Calu3 (cell line): ENCODE results near the gene HSPG2. TPM values are rescaled to one million over a fixed set of nuclear protein-coding genes. Genes with fewer than 3 reads are reported as not detected.

ENCODE experiments used
- BruUV-seq: library from RNA; stranded (reverse); fragments of 400-500 nt; replicated peaks from 2 replicates; lab custom pipeline; 2021; lab: Mats Ljungman, UMichigan
- CTCF ChIA-PET: fragments of 300-600 bp; sonication (Branson Sonifier 250); formaldehyde crosslinking; loops from one replicate; lab custom pipeline; 2022; ENCODE audit warnings: antibody characterized with exemption; lab: Charles Lee
- DNase-seq: peaks from one replicate; pipeline ENCODE4 v3.0.0; 2022
- H3K27ac Mint-ChIP-seq: one replicate; pipeline ENCODE4 v1.8.0; 2022; ENCODE audit warnings: mixed read lengths; ENCODE audit not compliant: unreplicated experiment
- H3K27me3 Mint-ChIP-seq: one replicate; pipeline ENCODE4 v1.8.0; 2022; ENCODE audit warnings: mixed read lengths; ENCODE audit not compliant: unreplicated experiment
- H3K36me3 Mint-ChIP-seq: one replicate; pipeline ENCODE4 v1.8.0; 2022; ENCODE audit warnings: mild to moderate bottlenecking, moderate library complexity, mixed read lengths; ENCODE audit not compliant: insufficient read depth, unreplicated experiment
- H3K4me1 Mint-ChIP-seq: one replicate; pipeline ENCODE4 v1.8.0; 2022; ENCODE audit warnings: mild to moderate bottlenecking, low read depth, mixed read lengths; ENCODE audit not compliant: unreplicated experiment
- H3K4me3 Mint-ChIP-seq: one replicate; pipeline ENCODE4 v1.8.0; 2022; ENCODE audit warnings: mild to moderate bottlenecking, low read depth, moderate library complexity, mixed read lengths; ENCODE audit not compliant: unreplicated experiment
- H3K9me3 Mint-ChIP-seq: one replicate; pipeline ENCODE4 v1.8.0; 2022; ENCODE audit warnings: low read depth, mixed read lengths; ENCODE audit not compliant: unreplicated experiment
- CTCF ChIP-seq: fragments of 200-600 bp; IDR thresholded peaks from one replicate; pipeline ENCODE4 v1.8.0; 2022; ENCODE audit warnings: antibody characterized with exemption; ENCODE audit not compliant: unreplicated experiment
- intact Hi-C: fragments of 100-400 bp; cut with micrococcal nuclease; formaldehyde crosslinking; loops from one replicate; pipeline ENCODE4 v1.10.0; 2022; ENCODE audit not compliant: unreplicated experiment
- total RNA-seq: library from RNA; stranded (reverse); gene quantifications from 2 replicates; pipeline ENCODE4 v1.2.3, GENCODE V29; 2022

The HSPG2 gene
- total RNA-seq, 1 experiment from 2014 or later = 397 TPM

- Mint-ChIP-seq H3K27ac (peak overlapping the region; percentile 89), H3K27me3 (no peaks in the 10 kb centered on the region), H3K4me3 (peak overlapping the region; percentile 88), H3K9me3 (no peaks in the 10 kb centered on the region), H3K36me3 (peaks cover 82% of the 10 kb centered on the region), H3K4me1 (peaks cover 57% of the 10 kb centered on the region)
- DNase-seq = no peak
- intact Hi-C loops = no loop called here
- no TSS peak for BruUV-seq
- TF ChIP-seq CTCF = no peak
- CTCF ChIA-PET = no interaction called here
These were observed 6.4 kb downstream of the HSPG2 start for GRCh38 chr1:21930629-21931170.

GRCh38 chr1:21930080-21930571 lies 7.0 kb downstream of the HSPG2 start:
- Mint-ChIP-seq H3K4me3 (peak overlapping the region; percentile 47), H3K27me3 (no peaks in the 10 kb centered on the region), H3K9me3 (no peaks in the 10 kb centered on the region), H3K4me1 (peaks cover 52% of the 10 kb centered on the region), H3K36me3 (peaks cover 82% of the 10 kb centered on the region), H3K27ac (peak overlapping the region; percentile 89)
- intact Hi-C loops = no loop called here
- CTCF ChIA-PET = no interaction called here
- no TSS peak for BruUV-seq
- no peak for DNase-seq
- TF ChIP-seq CTCF = no peak

- no peak overlapping the region for H3K27ac Mint-ChIP-seq
- intact Hi-C loops = no loop called here
- CTCF ChIA-PET = no interaction called here
- DNase-seq = peak; percentile 41
- no peak for TF ChIP-seq CTCF
- H3K4me1 Mint-ChIP-seq = peaks cover 61% of the 10 kb centered on the region
- no peaks in the 10 kb centered on the region for H3K27me3 Mint-ChIP-seq
- peaks cover 73% of the 10 kb centered on the region for H3K36me3 Mint-ChIP-seq
- no peak overlapping the region for H3K4me3 Mint-ChIP-seq
- H3K9me3 Mint-ChIP-seq = no peaks in the 10 kb centered on the region
- no TSS peak for BruUV-seq
These were observed 9.4 kb downstream of the HSPG2 start for GRCh38 chr1:21927533-21928237.

- H3K27ac Mint-ChIP-seq = peak overlapping the region; percentile 75
- no peaks in the 10 kb centered on the region for H3K9me3 Mint-ChIP-seq
- DNase-seq = no peak
- H3K27me3 Mint-ChIP-seq = no peaks in the 10 kb centered on the region
- no peak for TF ChIP-seq CTCF
- no TSS peak for BruUV-seq
- intact Hi-C loops = no loop called here
- no peak overlapping the region for H3K4me3 Mint-ChIP-seq
- CTCF ChIA-PET = no interaction called here
- peaks cover 71% of the 10 kb centered on the region for H3K36me3 Mint-ChIP-seq
- H3K4me1 Mint-ChIP-seq = peaks cover 56% of the 10 kb centered on the region
These were observed 10.1 kb downstream of the HSPG2 start for GRCh38 chr1:21926814-21927532.
